Activated CD8-positive, alpha-beta T cell treated with anti-CD3 and anti-CD28 coated beads, Interleukin-2, amount 10 ng/mL, durations not matched to agents 7 days and 5 days (primary cell): ENCODE data around the gene KCNQ2. TPM values are rescaled to one million over a fixed set of nuclear protein-coding genes. Genes with fewer than 3 reads are reported as not detected.

Experiments
- ATAC-seq: fragments of 150-1000 bp; cut with Tn5 transposase; one replicate; pipeline ENCODE4 v1.10.0; 2021; ENCODE audit warnings: moderate library complexity
- CTCF ChIA-PET: fragments of 350-600 bp; sonication (Branson Sonifier 250); formaldehyde crosslinking; loops from one replicate; lab custom pipeline; 2021; ENCODE audit warnings: antibody characterized with exemption; lab: Charles Lee
- POLR2A ChIA-PET: fragments of 350-600 bp; sonication (Branson Sonifier 250); formaldehyde crosslinking; loops from one replicate; lab custom pipeline; 2021; ENCODE audit warnings: antibody characterized with exemption; lab: Charles Lee
- DNase-seq: peaks from one replicate; pipeline ENCODE4 v3.0.0-alpha.2; 2020
- H3K27ac Mint-ChIP-seq: one replicate; pipeline ENCODE4 v1.8.0; 2021; ENCODE audit warnings: mild to moderate bottlenecking, mixed read lengths
- H3K27me3 Mint-ChIP-seq: one replicate; pipeline ENCODE4 v1.8.0; 2021; ENCODE audit warnings: low read depth, mixed read lengths
- H3K36me3 Mint-ChIP-seq: one replicate; pipeline ENCODE4 v1.8.0; 2021; ENCODE audit warnings: low read depth, mixed read lengths
- H3K4me1 Mint-ChIP-seq: one replicate; pipeline ENCODE4 v1.8.0; 2021; ENCODE audit warnings: low read depth, mixed read lengths
- H3K4me3 Mint-ChIP-seq: one replicate; pipeline ENCODE4 v1.8.0; 2021; ENCODE audit warnings: mild to moderate bottlenecking, mixed read lengths
- H3K9me3 Mint-ChIP-seq: one replicate; pipeline ENCODE4 v1.8.0; 2022; ENCODE audit warnings: mixed read lengths; ENCODE audit not compliant: insufficient read depth
- total RNA-seq, 2 experiments: library from RNA; stranded (reverse); gene quantifications; one replicate each; pipeline ENCODE4 v1.2.3, GENCODE V29; 2021

The KCNQ2 gene
- total RNA-seq, 2 experiments from 2014 or later = not detected

GRCh38 chr20:63413323-63413722, 59.1 kb downstream of the KCNQ2 start:
- DNase-seq = no peak
- H3K9me3 Mint-ChIP-seq = no peaks in the 10 kb centered on the region
- ChIA-PET CTCF (no interaction called here), POLR2A (no interaction called here)
- no peaks in the 10 kb centered on the region for H3K36me3 Mint-ChIP-seq
- ATAC-seq = no peak
- H3K4me1 Mint-ChIP-seq = peaks cover 7% of the 10 kb centered on the region
- H3K27ac Mint-ChIP-seq = no peak overlapping the region
- H3K27me3 Mint-ChIP-seq = no peaks in the 10 kb centered on the region
- H3K4me3 Mint-ChIP-seq = no peak overlapping the region

GRCh38 chr20:63412889-63413288, 59.6 kb downstream of the KCNQ2 start:
- no peak for ATAC-seq
- POLR2A ChIA-PET = no interaction called here

DNA sequence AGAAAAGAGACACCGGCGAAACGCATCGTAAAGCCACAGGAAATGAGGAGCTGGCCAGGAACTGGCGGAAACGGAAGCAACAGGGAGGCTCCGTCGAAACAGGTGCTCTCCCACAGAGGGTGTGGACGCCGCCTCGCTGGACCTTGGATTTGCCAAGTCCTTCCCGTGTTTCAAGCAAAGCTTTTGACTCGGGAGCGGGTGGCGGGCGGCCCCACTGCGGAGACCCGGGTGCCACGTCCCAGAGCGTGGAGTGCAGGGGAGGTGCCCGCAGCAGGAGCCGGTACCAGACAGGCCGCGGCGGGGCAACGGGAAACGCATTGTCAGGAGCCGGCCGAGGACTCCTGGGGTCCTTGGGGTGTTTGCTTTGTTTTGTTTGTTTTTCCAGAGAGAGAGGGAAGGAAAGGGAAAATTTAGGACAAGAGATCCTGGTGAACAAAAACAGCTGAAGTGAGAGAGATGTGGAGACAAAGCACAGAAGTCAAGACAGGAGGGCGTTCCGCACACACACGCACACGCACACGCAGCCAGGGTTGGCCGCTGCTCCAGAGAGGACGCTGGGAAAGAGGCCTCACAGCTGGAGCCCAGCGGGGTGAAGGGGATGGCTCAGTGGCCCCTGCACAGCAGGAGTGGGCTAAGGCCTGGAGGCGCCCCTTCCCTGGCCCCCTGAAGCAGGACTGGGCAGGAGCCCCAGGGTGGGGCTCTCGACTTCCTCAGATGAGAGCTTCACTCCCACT, 60.4 kb downstream of the KCNQ2 start:
- H3K9me3 Mint-ChIP-seq = no peaks in the 10 kb centered on the region
- ATAC-seq (no peak), DNase-seq (no peak)
- H3K27me3 Mint-ChIP-seq = no peaks in the 10 kb centered on the region
- H3K4me1 Mint-ChIP-seq = peaks cover 7% of the 10 kb centered on the region
- peak overlapping the region; percentile 49 for H3K27ac Mint-ChIP-seq
- no peak overlapping the region for H3K4me3 Mint-ChIP-seq
- POLR2A ChIA-PET = no interaction called here
- no peaks in the 10 kb centered on the region for H3K36me3 Mint-ChIP-seq
- CTCF ChIA-PET = no interaction called here

More at GRCh38 chr20:63412889-63413288, 59.6 kb downstream of the KCNQ2 start:
- Mint-ChIP-seq H3K36me3 (no peaks in the 10 kb centered on the region), H3K4me3 (no peak overlapping the region), H3K4me1 (peaks cover 7% of the 10 kb centered on the region), H3K9me3 (no peaks in the 10 kb centered on the region), H3K27me3 (no peaks in the 10 kb centered on the region), H3K27ac (no peak overlapping the region)
- DNase-seq = no peak
- CTCF ChIA-PET = no interaction called here

GRCh38 chr20:63411151-63411897, 61.1 kb downstream of the KCNQ2 start:
- POLR2A ChIA-PET = no interaction called here
- H3K4me1 Mint-ChIP-seq = peaks cover 7% of the 10 kb centered on the region
- no peaks in the 10 kb centered on the region for H3K36me3 Mint-ChIP-seq
- no peak overlapping the region for H3K4me3 Mint-ChIP-seq
- H3K9me3 Mint-ChIP-seq = no peaks in the 10 kb centered on the region
- ATAC-seq = no peak
- CTCF ChIA-PET = no interaction called here
- no peaks in the 10 kb centered on the region for H3K27me3 Mint-ChIP-seq
- H3K27ac Mint-ChIP-seq = peak overlapping the region; percentile 49
- no peak for DNase-seq

- no peak for DNase-seq
- no peak for ATAC-seq
- no peak overlapping the region for H3K4me3 Mint-ChIP-seq
- H3K36me3 Mint-ChIP-seq = no peaks in the 10 kb centered on the region
- no peaks in the 10 kb centered on the region for H3K9me3 Mint-ChIP-seq
- no peaks in the 10 kb centered on the region for H3K27me3 Mint-ChIP-seq
- POLR2A ChIA-PET = no interaction called here
- H3K4me1 Mint-ChIP-seq = peaks cover 7% of the 10 kb centered on the region
- no peak overlapping the region for H3K27ac Mint-ChIP-seq
- CTCF ChIA-PET = interaction anchor here (0.6 kb wide), 1 partner anchor 86 kb away, joined by 3 read pairs; no protein-coding TSS in a partner anchor
Observed at GRCh38 chr20:63409834-63410435, 62.5 kb downstream of the KCNQ2 start.

DNA sequence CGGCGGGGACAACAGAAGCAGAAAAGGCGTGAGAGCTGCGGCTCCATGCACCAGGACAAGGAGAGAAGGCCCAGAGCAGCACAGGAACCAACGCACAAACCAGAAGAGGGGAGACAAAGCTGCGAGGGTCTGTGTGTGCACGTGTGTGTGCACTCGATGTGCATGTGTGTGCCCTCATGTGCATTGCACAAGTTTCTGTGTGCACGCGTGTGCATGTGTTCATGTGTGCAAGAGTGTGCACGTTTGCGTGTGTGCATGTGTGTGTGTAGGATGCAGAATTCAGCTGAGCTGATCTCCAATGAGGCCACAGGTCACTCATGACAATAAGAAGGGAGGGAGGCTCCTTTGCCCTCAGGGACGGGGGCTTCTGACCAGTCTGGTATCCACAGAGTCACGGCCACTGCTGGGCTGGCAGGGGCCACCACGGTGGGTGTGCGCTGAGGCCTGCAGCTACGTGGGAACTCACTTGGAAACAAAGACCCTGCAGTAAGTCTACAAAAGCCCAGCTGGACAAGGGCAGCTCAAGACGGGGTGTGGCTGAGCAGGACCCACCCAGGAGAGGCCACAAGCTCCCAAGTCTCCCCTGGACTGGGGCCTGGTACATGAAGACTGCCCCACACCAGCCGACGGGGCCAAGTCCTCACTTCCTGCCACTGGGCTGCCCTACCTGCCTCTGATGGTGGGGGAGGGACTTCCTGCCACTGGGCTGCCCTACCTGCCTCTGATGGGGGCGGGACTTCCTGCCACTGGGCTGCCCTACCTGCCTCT, 63.2 kb downstream of the KCNQ2 start:
- ATAC-seq (no peak), DNase-seq (no peak)
- H3K4me1 Mint-ChIP-seq = peaks cover 7% of the 10 kb centered on the region
- POLR2A ChIA-PET = no interaction called here
- no peak overlapping the region for H3K4me3 Mint-ChIP-seq
- H3K36me3 Mint-ChIP-seq = no peaks in the 10 kb centered on the region
- CTCF ChIA-PET = interaction anchor here (0.6 kb wide), 1 partner anchor 87 kb away, joined by 3 read pairs; no protein-coding TSS in a partner anchor
- H3K9me3 Mint-ChIP-seq = no peaks in the 10 kb centered on the region
- H3K27me3 Mint-ChIP-seq = no peaks in the 10 kb centered on the region
- H3K27ac Mint-ChIP-seq = no peak overlapping the region

GRCh38 chr20:63408684-63409046, 63.8 kb downstream of the KCNQ2 start:
- no peak overlapping the region for H3K4me3 Mint-ChIP-seq
- CTCF ChIA-PET = no interaction called here
- no peaks in the 10 kb centered on the region for H3K9me3 Mint-ChIP-seq
- H3K4me1 Mint-ChIP-seq = peaks cover 7% of the 10 kb centered on the region
- no peak for DNase-seq
- H3K27me3 Mint-ChIP-seq = no peaks in the 10 kb centered on the region
- ATAC-seq = no peak
- POLR2A ChIA-PET = no interaction called here
- H3K27ac Mint-ChIP-seq = no peak overlapping the region
- no peaks in the 10 kb centered on the region for H3K36me3 Mint-ChIP-seq

- Mint-ChIP-seq H3K4me1 (peaks cover 7% of the 10 kb centered on the region), H3K27ac (no peak overlapping the region), H3K9me3 (no peaks in the 10 kb centered on the region), H3K27me3 (no peaks in the 10 kb centered on the region), H3K4me3 (no peak overlapping the region), H3K36me3 (no peaks in the 10 kb centered on the region)
- ATAC-seq (no peak), DNase-seq (no peak)
- CTCF ChIA-PET = no interaction called here
- POLR2A ChIA-PET = no interaction called here
Observed at GRCh38 chr20:63407928-63408683, 64.3 kb downstream of the KCNQ2 start.

DNA sequence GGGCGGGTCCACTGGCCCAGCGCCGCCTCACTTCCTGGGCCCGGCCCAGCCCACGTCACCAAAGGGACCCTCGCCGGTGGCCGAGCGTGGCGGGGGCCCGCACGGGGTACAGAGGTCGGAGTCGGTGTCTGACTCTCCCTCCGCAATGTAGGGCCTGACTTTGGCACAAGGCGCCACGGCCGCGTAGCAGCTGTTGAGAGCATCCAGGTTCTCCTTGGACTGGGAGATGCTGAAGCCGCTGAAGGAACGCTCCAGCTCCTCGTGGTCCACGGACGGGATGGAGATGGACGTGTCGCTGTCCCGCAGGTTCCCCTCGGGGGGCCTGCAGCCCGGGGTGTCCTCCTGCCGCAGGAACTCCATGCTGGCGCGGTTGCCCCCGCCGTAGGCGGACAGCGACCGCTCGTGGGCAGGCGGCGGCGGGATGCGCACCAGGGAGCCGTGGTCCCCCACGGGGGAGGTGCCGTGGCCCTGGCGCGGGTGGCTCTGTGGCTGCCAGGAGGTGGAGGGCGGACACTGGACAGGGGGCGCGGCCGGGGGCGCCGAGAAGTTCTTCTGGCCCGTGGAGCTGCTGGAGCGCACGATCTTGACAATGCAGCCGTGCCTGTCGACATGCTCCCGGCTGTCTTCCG, 65.7 kb downstream of the KCNQ2 start:
- Mint-ChIP-seq H3K9me3 (no peaks in the 10 kb centered on the region), H3K27ac (no peak overlapping the region), H3K36me3 (no peaks in the 10 kb centered on the region), H3K4me1 (peaks cover 3% of the 10 kb centered on the region), H3K27me3 (no peaks in the 10 kb centered on the region), H3K4me3 (no peak overlapping the region)
- CTCF ChIA-PET = no interaction called here
- no peak for DNase-seq
- POLR2A ChIA-PET = no interaction called here
- no peak for ATAC-seq

DNA sequence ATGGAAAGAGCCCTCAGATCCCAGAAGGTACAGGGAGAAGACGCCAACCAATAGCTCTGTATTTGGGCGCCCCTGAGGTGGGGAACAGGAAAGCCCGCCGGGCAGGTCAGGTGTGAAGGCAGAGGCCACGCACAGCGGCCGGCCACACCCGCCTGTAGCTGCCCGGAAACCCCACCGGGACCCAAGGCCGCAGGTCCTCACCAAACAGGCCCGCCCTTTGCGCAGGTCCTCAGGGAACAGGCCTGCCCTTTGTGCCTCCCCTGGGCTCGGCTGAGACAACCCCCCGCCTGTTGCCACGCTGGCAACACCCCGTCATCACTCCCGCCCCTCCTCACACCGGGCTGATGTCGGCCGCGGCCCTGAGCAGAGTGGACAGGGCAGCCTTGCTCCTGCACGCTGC, 66.4 kb downstream of the KCNQ2 start:
- ATAC-seq (no peak), DNase-seq (no peak)
- Mint-ChIP-seq H3K4me1 (no peaks in the 10 kb centered on the region), H3K27me3 (no peaks in the 10 kb centered on the region), H3K4me3 (no peak overlapping the region), H3K9me3 (no peaks in the 10 kb centered on the region), H3K27ac (no peak overlapping the region), H3K36me3 (no peaks in the 10 kb centered on the region)
- ChIA-PET POLR2A (no interaction called here), CTCF (no interaction called here)
